Astrocyte (in vitro differentiated cells and primary cell): ENCODE measurements around the gene RAB38. TPM values are rescaled to one million over a fixed set of nuclear protein-coding genes. Genes with fewer than 3 reads are reported as not detected.
A peak's percentile ranks its signal among the peaks of the same experiment; 100 is the strongest.

ENCODE experiments used
- DNase-seq: peaks from one replicate; pipeline ENCODE4 v3.0.0-alpha.2; 2010; ENCODE audit warnings: low read depth
- FAIRE-seq: peaks from 2 replicates; lab custom pipeline; 2011; peaks lifted over from hg19 to GRCh38; lab: Jason Lieb, UNC
- H2AFZ ChIP-seq: 2 replicates; pipeline ENCODE4 v1.6.0; 2012; ENCODE audit warnings: low read depth, low read length, inconsistent platforms
- H3K27ac ChIP-seq: 2 replicates; pipeline ENCODE4 v1.5.1; 2011; ENCODE audit warnings: low read depth, low read length, inconsistent platforms
- H3K27me3 ChIP-seq: 2 replicates; pipeline ENCODE4 v1.6.0; 2011; ENCODE audit warnings: low read length, inconsistent platforms; ENCODE audit not compliant: insufficient read depth
- H3K36me3 ChIP-seq: 2 replicates; pipeline ENCODE4 v1.5.1; 2011; ENCODE audit warnings: low read length, inconsistent platforms; ENCODE audit not compliant: insufficient read depth
- H3K4me1 ChIP-seq: 2 replicates; pipeline ENCODE4 v1.5.1; 2011; ENCODE audit warnings: low read length, inconsistent platforms; ENCODE audit not compliant: insufficient read depth
- H3K4me2 ChIP-seq: 2 replicates; pipeline ENCODE4 v1.6.0; 2012; ENCODE audit warnings: low read length, inconsistent platforms
- H3K4me3 ChIP-seq: 2 replicates; pipeline ENCODE4 v1.5.1; 2011; ENCODE audit warnings: low read depth, mild to moderate bottlenecking, low read length, inconsistent platforms; ENCODE audit not compliant: insufficient read depth
- H3K79me2 ChIP-seq: 2 replicates; pipeline ENCODE4 v1.6.0; 2012; ENCODE audit warnings: mild to moderate bottlenecking, low read length, inconsistent platforms; ENCODE audit not compliant: insufficient read depth
- H3K9ac ChIP-seq: 2 replicates; pipeline ENCODE4 v1.6.0; 2012; ENCODE audit warnings: mild to moderate bottlenecking, low read length, inconsistent platforms
- H3K9me3 ChIP-seq: 2 replicates; pipeline ENCODE4 v1.5.1; 2012; ENCODE audit warnings: low read depth, mild to moderate bottlenecking, low read length, inconsistent platforms; ENCODE audit not compliant: insufficient read depth
- H4K20me1 ChIP-seq: 2 replicates; pipeline ENCODE4 v1.6.0; 2012; ENCODE audit warnings: low read length, inconsistent platforms; ENCODE audit not compliant: insufficient read depth
- H3K27ac Mint-ChIP-seq: one replicate; pipeline ENCODE4 v1.8.0; 2021; ENCODE audit warnings: mild to moderate bottlenecking, mixed read lengths; ENCODE audit not compliant: unreplicated experiment
- H3K27me3 Mint-ChIP-seq: one replicate; pipeline ENCODE4 v1.8.0; 2021; ENCODE audit warnings: low read depth, mixed read lengths; ENCODE audit not compliant: unreplicated experiment
- H3K36me3 Mint-ChIP-seq: one replicate; pipeline ENCODE4 v1.8.0; 2021; ENCODE audit warnings: low read depth, mixed read lengths; ENCODE audit not compliant: unreplicated experiment
- H3K4me1 Mint-ChIP-seq: one replicate; pipeline ENCODE4 v1.8.0; 2021; ENCODE audit warnings: low read depth, mixed read lengths; ENCODE audit not compliant: unreplicated experiment
- H3K4me3 Mint-ChIP-seq: one replicate; pipeline ENCODE4 v1.8.0; 2021; ENCODE audit warnings: mild to moderate bottlenecking, moderate library complexity, mixed read lengths; ENCODE audit not compliant: unreplicated experiment
- H3K9me3 Mint-ChIP-seq: one replicate; pipeline ENCODE4 v1.8.0; 2021; ENCODE audit warnings: mild to moderate bottlenecking, mixed read lengths; ENCODE audit not compliant: unreplicated experiment
- CTCF ChIP-seq: IDR thresholded peaks from 2 replicates; pipeline ENCODE4 v1.5.1; 2011; ENCODE audit warnings: low read depth, mild to moderate bottlenecking, inconsistent platforms, low read length, moderate library complexity; ENCODE audit not compliant: insufficient read depth
- EZH2 ChIP-seq: IDR thresholded peaks from 2 replicates; pipeline ENCODE4 v1.6.1; 2012; ENCODE audit warnings: mild to moderate bottlenecking, low read length, inconsistent platforms; ENCODE audit not compliant: insufficient read depth
- microRNA-seq: library from miRNA; unstranded; fragments of <30 nt; microRNA quantifications from one replicate; pipeline ENCODE4 v1.2.0, GENCODE V29; 2020
- total RNA-seq: library from RNA; stranded (reverse); gene quantifications from 2 replicates; pipeline ENCODE4 v1.2.1, GENCODE V29; 2021

RAB38 gene
- total RNA-seq, 1 donor from 2014 or later, result 3.2 TPM

GRCh38 chr11:88064097-88064705, 111.0 kb downstream of the RAB38 start:
- H3K36me3 ChIP-seq, result no peaks in the 10 kb centered on the region
- H3K4me3 Mint-ChIP-seq, result no peak overlapping the region
- no peaks in the 10 kb centered on the region for H3K27me3 Mint-ChIP-seq
- no peak overlapping the region for H3K4me2 ChIP-seq
- no peaks in the 10 kb centered on the region for H3K4me1 Mint-ChIP-seq
- H3K36me3 Mint-ChIP-seq, result no peaks in the 10 kb centered on the region
- no peaks in the 10 kb centered on the region for H3K4me1 ChIP-seq
- no peaks in the 10 kb centered on the region for H3K9me3 ChIP-seq
- H3K27me3 ChIP-seq, result no peaks in the 10 kb centered on the region
- H3K79me2 ChIP-seq, result no peaks in the 10 kb centered on the region
- no peak overlapping the region for H3K4me3 ChIP-seq
- DNase-seq, result no peak
- H2AFZ ChIP-seq, result no peak overlapping the region
- no peaks in the 10 kb centered on the region for H3K9me3 Mint-ChIP-seq
- H3K27ac ChIP-seq, result no peak overlapping the region
- no peak for FAIRE-seq
- no peaks in the 10 kb centered on the region for H4K20me1 ChIP-seq
- no peak overlapping the region for H3K9ac ChIP-seq
- TF ChIP-seq EZH2, result no peak
- no peak for TF ChIP-seq CTCF
- H3K27ac Mint-ChIP-seq, result no peak overlapping the region

Small RNA genes within 50 kb of the gene (microRNA-seq; reads per million reads assigned to microRNA genes)
- 2.7 reads per million, percentile 3 among the genes with 10 or more reads in this experiment for gene MIR3166

Other genes starting within 250 kb of the RAB38 start
- gene CTSC, start 162.3 kb upstream of the RAB38 start, total RNA-seq, result 160 and 195 TPM in 2 replicates